HL-60/S4 treated with phorbol 12-myristate 13-acetate at 8.2 ng/mL for 4 days and 3 days (cell line): ENCODE results near the gene USP24.

Source experiments
- in situ Hi-C: fragments of 300-500 bp; cut with MboI; formaldehyde crosslinking; loops from 2 replicates; pipeline ENCODE4 v1.15.0; 2022; ENCODE audit warnings: low sequenced_read_pairs

USP24 gene

DNA sequence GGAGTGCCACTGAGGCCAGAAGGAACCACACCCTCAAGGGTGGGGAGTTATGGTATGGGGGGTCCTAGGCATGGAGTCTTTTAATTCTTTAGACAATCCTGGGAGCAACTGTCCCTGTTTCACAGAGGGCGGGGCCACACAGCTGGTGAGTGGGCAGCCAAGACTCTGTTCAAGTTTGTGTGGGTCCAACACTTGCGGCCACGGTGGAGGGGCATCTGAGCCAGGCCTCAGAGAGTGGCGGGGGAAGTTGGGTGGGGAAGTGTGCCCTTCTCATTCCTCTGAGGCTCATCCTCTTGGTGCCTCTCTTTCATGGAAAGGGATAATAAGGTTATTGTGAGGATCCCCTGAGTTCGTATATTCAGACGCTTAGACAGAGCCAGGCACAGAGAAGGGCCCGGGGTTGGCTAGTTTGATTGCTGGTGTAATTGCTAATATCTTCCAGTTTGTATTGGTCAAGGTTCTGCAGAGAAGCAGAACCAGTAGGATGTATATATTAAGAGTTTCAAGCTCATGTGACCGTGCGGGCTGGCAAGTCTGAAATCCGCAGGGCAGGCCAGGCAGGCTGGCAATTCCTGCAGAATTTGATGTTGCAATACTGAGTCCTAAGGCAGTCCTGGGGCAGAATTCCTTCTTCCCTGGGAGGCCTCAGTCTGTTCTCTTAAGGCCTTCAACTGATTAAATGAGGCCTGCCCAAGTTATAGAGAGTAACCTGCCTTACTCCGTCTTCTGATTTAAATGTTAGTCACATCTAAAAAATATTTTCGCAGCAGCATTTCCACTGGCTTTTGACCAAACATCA is 159.9 kb downstream of the USP24 start:
- in situ Hi-C loops, result no loop called here

- in situ Hi-C loops, result no loop called here
Measured at GRCh38 chr1:55054396-55054795, 160.8 kb downstream of the USP24 start.

DNA sequence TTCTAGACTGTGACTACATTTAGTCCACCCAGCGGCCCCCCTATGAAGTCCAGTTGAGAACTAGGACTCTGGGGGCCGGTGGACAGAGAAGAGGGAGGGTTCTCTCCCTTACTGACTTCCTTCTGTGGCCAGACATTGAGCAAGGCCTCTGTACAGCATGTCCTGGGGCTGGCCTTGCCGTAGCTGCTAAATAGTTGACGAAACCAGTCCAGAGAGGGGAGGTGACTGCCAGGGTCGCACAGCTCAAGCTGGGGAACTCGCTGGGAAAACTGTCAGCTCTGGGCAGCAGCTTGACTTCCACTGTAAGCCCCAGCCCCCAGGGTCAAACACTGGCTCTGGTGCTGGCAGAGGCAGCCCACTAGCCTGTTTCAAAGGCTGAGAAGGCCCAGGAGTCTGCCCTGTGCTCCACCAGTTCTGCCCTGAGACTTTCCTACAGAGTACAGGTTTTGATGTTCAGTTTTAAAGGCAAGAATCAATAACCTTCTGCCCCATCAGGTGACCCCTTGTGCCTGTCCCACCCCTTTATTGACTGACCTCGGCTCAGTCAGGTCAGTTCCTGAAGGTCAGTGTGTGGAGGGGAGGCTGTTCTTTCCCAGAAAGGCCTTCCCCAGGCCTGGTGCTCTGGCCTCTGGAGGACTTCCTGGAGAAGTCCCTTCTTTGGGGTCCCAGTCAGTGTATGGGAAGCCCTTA is 161.8 kb downstream of the USP24 start:
- in situ Hi-C loops, result no loop called here

DNA sequence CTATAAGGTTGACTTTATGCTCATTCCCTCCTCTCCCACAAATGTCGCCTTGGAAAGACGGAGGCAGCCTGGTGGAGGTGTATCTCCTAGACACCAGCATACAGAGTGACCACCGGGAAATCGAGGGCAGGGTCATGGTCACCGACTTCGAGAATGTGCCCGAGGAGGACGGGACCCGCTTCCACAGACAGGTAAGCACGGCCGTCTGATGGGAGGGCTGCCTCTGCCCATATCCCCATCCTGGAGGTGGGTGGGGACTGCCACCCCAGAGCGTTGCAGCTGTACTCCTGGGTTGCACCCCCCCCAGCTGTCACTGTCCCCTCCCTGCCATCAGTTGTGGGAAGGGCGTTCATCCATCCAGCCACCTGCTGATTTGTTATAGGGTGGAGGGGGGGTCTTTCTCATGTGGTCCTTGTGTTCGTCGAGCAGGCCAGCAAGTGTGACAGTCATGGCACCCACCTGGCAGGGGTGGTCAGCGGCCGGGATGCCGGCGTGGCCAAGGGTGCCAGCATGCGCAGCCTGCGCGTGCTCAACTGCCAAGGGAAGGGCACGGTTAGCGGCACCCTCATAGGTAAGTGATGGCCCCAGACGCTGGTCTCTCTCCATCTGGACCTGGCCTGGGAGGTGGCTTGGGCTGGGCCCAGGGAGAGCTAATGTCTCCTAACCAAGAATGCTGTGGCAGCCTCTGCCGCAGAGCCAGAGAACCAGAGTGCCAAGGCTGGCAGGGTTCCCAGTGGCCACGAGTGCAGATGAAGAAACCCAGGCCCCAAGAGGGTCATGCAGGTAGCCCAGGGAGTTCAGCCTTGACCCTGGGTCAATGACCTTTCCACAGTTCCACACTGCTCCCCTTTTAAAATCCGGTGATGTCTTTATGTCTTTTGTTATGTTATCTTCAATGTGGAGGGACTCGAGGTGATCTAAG is 162.7 kb downstream of the USP24 start:
- in situ Hi-C loops, result no loop called here

GRCh38 chr1:55051621-55052020 is 163.5 kb downstream of the USP24 start:
- in situ Hi-C loops, result no loop called here

GRCh38 chr1:55051169-55051568 is 164.0 kb downstream of the USP24 start:
- in situ Hi-C loops, result no loop called here

DNA sequence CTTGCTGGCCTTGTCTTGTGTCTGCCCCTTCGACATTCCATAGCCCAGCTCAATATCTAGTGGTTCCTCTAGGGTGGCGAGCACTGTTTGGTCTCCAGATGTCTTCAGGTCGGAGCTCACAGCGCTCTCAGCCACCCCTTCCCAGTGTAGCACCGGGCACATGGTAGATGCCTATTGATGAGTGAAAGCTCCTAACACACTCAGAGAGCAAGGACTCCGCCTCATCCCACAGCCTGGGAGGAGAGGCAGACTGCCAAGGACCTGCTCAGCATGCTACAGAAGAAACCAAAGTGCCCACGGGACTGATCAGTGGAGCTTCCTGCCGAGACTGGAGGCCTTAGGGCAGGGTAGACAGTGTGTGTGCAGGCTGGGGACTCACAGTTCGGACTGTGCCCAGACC is 164.9 kb downstream of the USP24 start:
- in situ Hi-C loops, result no loop called here

GRCh38 chr1:55049914-55050278 is 165.3 kb downstream of the USP24 start:
- in situ Hi-C loops, result no loop called here

DNA sequence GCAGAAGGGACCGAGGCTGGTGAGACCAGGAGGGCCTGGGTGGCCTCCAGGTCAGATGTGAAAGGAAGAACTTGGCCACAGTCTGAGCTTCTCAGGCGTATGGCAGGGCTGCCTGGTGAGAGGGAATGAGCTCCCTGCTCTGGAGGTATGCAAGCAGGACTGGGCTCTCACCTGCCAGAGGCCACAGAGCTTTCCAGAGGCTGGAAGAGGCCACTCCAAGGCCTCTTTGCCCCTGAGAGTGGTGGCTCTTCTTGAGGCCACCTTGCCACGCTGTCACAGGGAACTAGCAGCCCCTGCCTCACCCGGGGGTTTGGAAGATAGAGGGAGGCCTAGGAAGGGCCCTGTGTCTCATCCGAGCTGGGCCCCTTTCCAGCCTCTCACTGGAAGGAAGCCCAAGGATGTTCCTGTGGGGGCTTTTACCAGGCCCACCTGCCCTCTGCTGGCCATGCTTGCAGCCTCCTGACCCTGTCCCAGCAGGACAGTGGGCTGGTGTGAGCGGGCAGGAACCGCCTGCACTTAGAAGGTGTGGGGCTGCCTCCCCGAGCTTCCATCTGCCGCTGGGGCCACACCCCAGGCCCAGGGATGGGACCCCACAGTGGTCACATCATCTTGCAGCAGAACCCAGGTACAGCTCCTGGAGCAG is 165.8 kb downstream of the USP24 start:
- in situ Hi-C loops, result no loop called here

DNA sequence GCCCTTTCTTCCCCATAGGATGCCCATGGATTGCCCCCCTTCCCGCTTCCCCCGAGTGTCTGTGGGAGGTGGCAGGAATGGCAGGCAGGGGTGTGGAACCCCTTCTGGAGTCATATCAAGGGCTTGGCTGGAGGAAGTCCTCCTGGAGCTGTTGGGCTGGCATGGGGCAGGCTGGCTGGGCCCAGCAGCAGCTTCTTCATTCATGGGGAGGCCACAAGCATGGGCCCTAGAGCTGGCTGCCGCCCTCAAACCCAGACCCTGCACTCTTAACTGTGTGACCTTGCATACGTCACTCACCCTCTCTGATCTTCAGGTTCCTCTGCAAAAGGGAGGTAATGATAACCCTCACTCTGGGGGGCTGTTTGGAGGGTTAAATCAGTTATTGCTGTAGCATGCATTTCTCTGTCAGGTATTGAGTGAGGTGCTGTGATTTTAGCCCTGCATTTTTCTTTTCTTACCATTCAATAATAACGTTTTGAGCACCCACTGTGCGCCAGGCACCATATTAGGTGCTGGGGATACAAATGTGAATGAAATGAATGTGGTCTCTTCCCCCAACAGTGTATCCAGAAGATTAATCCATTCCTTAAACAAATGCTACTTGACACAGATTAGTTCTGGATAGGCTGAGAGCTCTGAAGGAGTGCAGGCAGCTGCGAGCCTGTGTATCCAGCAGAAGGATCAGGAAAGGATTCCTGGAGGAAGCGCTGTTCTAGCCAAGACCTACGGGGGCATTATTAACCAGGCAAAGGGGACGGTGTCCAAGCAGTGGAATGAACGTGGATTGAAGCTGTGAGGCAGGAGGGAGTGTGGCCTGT is 166.5 kb downstream of the USP24 start:
- in situ Hi-C loops, result no loop called here

DNA sequence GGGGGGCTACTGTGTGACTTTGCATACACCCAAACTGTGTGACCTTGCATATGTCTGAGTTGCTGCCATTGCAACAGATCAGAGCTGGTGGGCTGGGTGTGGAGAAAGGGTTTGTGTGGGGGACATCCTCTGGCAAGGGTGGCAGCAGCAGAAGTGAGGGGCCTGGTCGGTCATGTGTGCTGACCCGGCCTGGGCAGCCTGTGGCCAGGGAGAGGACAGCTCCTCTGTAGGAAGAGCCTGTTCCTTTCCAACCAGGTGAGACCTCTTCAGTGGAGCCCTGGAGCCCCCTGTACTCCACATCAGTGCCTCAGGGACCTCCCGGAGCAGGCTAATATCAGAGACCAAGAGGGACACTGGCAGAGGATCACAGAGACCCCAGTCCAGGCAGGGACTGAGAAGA is 167.6 kb downstream of the USP24 start:
- in situ Hi-C loops, result no loop called here

DNA sequence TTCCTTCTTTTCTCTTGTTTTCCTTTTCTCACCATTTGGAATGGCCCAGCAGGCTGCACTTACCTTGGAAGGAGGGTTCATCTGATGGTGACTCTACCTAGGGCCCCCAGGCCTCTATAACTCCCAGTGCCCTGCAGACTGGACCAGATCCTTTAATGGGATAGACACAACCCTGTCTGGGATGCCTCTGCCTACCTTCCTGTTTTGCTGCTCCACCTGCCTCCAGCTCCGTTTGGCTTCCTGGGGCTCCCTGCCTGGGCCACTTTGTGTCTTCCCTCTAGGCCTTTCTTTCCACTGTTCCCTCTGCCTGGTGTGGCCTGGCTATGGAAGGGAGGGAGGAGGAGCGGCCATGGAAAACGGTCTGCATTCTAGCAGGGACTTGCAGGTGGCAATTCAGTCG is 168.3 kb downstream of the USP24 start:
- in situ Hi-C loops, result no loop called here

DNA sequence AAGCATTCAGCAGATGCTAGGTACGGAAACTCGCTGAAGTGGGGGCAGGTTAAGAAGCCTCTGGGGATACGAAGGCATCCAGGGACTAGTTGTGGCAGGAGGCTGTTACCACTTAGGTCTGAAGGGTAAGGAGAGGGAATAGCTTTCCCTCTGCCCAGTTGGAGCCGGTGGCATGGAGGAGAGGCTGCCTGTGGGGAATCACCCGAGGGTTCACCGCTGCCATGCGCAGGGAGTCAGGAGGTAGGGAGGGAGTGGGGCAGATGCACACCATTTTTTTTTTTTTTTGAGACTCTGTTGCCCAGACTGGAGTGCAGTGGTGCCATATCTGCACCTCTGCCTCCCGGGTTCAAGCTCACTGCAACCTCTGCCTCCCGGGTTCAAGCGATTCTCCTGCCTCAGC is 169.7 kb downstream of the USP24 start:
- in situ Hi-C loops, result no loop called here

- in situ Hi-C loops, result no loop called here
Measured at GRCh38 chr1:55044617-55045397, 170.4 kb downstream of the USP24 start.

GRCh38 chr1:55043726-55044125 is 171.4 kb downstream of the USP24 start:
- in situ Hi-C loops, result no loop called here

DNA sequence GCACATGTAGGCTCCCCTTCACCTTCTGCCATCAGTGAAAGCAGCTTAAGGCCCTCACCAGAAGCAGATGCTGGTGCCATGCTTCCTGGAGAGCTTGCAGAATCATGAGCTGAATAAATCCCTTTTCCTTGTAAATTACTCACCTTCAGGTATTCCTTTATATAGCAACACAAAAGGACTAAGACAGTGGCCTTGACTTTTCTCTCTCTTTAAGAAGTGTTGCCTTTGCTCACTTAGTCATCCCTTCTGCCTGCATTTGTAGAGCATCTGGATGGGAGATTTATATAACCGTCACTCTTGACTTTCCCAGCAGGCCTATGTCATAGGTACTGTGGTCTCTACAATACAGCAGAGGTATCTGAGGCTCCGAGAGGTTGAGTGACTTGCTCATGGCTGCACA is 172.2 kb downstream of the USP24 start:
- in situ Hi-C loops, result no loop called here

- in situ Hi-C loops, result no loop called here
Measured at GRCh38 chr1:55041613-55042012, 173.6 kb downstream of the USP24 start.

DNA sequence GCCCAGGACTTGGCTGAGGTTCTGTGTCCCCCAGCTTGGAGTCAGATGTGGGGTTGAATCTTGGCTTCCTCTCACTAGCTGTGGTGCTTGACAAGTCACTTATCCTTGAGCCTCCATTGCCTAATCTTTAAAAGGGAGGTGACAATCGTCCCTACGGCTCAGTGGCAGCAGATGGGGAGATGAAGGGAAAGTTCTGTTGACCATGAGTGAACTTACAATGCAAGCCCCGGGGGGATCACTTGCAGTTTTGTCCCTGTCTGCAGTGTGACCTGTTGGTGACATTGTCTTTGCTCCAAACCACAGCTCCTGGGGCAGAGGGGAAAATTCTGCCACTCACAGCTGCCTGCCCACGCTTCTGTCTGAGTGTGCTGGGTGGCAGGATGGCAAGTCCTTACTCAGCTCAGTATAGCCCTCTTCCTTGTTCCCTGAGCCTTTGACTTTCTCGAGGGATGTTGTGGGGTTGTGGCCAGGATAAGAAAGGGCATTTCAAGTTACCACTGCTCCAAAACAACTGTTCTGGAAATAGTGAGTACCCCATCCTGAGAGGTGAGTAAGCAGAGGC is 174.2 kb downstream of the USP24 start:
- in situ Hi-C loops, result no loop called here
